ENCODE measurements around the gene IGFBP3.
"Not testable (repeated sequence)": the region's sequence is repeated elsewhere in the genome, so short reads cannot be mapped to it uniquely, and the experiment has no call there.

IGFBP3 gene

DNA sequence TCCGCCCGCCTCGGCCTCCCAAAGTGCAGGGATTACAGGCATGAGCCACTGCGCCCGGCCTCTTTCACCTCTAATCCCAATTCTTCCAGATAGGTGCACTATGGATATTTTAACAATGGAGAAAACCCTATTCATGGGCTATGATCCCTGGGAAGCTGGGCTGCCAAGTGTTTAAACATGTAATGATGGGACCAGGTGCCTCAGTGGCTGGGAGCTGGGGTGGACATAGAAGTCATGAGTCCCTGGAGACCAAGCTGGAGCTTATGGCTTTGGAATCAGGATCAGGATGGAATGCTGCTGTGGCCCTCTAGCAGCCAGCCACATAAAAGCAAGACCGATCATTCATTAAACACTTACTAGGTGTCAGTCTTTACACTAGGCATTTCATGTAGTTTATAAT is 41.8 kb upstream of the IGFBP3 start:
- Histone ChIP-seq H3K27me3 (ENCODE audit: insufficient read depth, low read length) (no peaks in the 10 kb centered on the region), H2AFZ (ENCODE audit: low read length) (no peak overlapping the region), H3K9me3 (ENCODE audit: low read length) (no peaks in the 10 kb centered on the region), H3K4me1 (ENCODE audit: insufficient read depth, low read length, severe bottlenecking) (no peaks in the 10 kb centered on the region), H4K20me1 (ENCODE audit: insufficient read depth, low read length) (no peaks in the 10 kb centered on the region), H3K9ac (ENCODE audit: low read length) (no peak overlapping the region), H3K4me2 (ENCODE audit: low read length) (no peak overlapping the region), H3K36me3 (ENCODE audit: insufficient read depth, low read length) (no peaks in the 10 kb centered on the region), H3K9me2 (ENCODE audit: low read depth, low read length) (no peaks in the 10 kb centered on the region), H3F3A (ENCODE audit: insufficient read depth, low read length) (no peaks in the 10 kb centered on the region), H3K27ac (ENCODE audit: low read depth, low read length, poor library complexity, severe bottlenecking) (no peak overlapping the region), H3K79me2 (ENCODE audit: insufficient read depth, low read length) (no peaks in the 10 kb centered on the region), H3K4me3 (ENCODE audit: low read depth, low read length, poor library complexity, severe bottlenecking) (no peak overlapping the region)
- TF ChIP-seq EZH2 (IDR thresholded peaks at IDR 0.05; ENCODE audit: borderline replicate concordance, low read length): no peak
- TF ChIP-seq, protein P1, sequence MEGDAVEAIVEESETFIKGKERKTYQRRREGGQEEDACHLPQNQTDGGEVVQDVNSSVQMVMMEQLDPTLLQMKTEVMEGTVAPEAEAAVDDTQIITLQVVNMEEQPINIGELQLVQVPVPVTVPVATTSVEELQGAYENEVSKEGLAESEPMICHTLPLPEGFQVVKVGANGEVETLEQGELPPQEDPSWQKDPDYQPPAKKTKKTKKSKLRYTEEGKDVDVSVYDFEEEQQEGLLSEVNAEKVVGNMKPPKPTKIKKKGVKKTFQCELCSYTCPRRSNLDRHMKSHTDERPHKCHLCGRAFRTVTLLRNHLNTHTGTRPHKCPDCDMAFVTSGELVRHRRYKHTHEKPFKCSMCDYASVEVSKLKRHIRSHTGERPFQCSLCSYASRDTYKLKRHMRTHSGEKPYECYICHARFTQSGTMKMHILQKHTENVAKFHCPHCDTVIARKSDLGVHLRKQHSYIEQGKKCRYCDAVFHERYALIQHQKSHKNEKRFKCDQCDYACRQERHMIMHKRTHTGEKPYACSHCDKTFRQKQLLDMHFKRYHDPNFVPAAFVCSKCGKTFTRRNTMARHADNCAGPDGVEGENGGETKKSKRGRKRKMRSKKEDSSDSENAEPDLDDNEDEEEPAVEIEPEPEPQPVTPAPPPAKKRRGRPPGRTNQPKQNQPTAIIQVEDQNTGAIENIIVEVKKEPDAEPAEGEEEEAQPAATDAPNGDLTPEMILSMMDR (IDR thresholded peaks at IDR 0.05; ENCODE audit: low read length): no peak

DNA sequence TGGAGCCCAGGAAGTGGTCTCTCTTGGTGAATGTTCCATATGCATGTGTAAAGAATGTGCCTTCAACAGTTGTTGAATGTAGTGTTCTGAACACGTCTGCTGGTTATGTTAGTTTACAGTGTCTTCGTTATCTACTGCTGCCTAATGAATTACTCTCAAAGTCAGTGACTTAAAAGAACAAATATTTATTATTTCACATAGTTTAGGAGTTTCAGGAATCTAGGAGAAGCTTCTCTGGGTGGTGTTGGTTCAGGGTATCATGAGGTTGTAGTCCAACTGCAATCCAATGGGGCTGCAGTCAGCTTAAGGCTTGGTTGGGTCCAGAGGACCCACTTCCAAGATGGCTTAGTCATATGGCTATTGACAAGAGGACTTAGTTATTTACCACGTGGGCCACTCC is 36.6 kb upstream of the IGFBP3 start:
- Histone ChIP-seq H4K20me1 (ENCODE audit: insufficient read depth, low read length) (no peaks in the 10 kb centered on the region), H3K9me3 (ENCODE audit: low read length) (0 out of 2 replicates have a peak, but pooled peaks cover 3% of the 10 kb centered on the region), H3F3A (ENCODE audit: insufficient read depth, low read length) (no peaks in the 10 kb centered on the region), H3K9ac (ENCODE audit: low read length) (no peak overlapping the region), H3K36me3 (ENCODE audit: insufficient read depth, low read length) (no peaks in the 10 kb centered on the region), H2AFZ (ENCODE audit: low read length) (no peak overlapping the region), H3K27me3 (ENCODE audit: insufficient read depth, low read length) (0 out of 2 replicates have a peak, but pooled peaks cover 4% of the 10 kb centered on the region), H3K27ac (ENCODE audit: low read depth, low read length, poor library complexity, severe bottlenecking) (no peak overlapping the region), H3K4me2 (ENCODE audit: low read length) (no peak overlapping the region), H3K4me1 (ENCODE audit: insufficient read depth, low read length, severe bottlenecking) (no peaks in the 10 kb centered on the region), H3K79me2 (ENCODE audit: insufficient read depth, low read length) (no peaks in the 10 kb centered on the region), H3K4me3 (ENCODE audit: low read depth, low read length, poor library complexity, severe bottlenecking) (no peak overlapping the region), H3K9me2 (ENCODE audit: low read depth, low read length) (no peaks in the 10 kb centered on the region)
- TF ChIP-seq, protein P1 (IDR thresholded peaks at IDR 0.05; ENCODE audit: low read length): no peak
- no peak for TF ChIP-seq EZH2 (IDR thresholded peaks at IDR 0.05; ENCODE audit: borderline replicate concordance, low read length)

DNA sequence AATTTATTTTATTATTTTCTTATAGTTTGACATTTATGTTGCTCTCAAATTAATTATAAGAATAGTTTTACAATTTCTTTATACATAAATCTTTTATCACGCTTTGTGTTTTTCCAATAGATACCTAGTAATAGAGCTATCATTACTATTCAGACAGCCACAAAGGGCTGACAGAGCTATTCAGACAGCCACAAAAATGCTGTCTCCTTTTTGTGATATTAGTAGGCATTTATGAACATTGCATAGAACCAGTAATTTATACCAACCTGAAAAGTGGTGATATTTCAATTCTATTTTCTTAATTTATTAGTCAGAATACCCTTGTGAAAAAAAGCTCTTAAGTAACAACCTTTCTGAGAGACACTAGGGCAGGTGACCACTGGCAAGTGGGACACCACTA is 34.2 kb upstream of the IGFBP3 start:
- H3K4me3 ChIP-seq (ENCODE audit: low read depth, low read length, poor library complexity, severe bottlenecking): no peak overlapping the region
- no peak for TF ChIP-seq EZH2 (IDR thresholded peaks at IDR 0.05; ENCODE audit: borderline replicate concordance, low read length)
- TF ChIP-seq, protein P1 (IDR thresholded peaks at IDR 0.05; ENCODE audit: low read length): no peak
- no peak overlapping the region for H3K4me2 ChIP-seq (ENCODE audit: low read length)
- H3K36me3 ChIP-seq (ENCODE audit: insufficient read depth, low read length): no peaks in the 10 kb centered on the region
- no peaks in the 10 kb centered on the region for H3F3A ChIP-seq (ENCODE audit: insufficient read depth, low read length)
- H4K20me1 ChIP-seq (ENCODE audit: insufficient read depth, low read length): no peaks in the 10 kb centered on the region
- H3K9me3 ChIP-seq (ENCODE audit: low read length): 0 out of 2 replicates have a peak, but pooled peaks cover 3% of the 10 kb centered on the region
- H2AFZ ChIP-seq (ENCODE audit: low read length): no peak overlapping the region
- no peaks in the 10 kb centered on the region for H3K79me2 ChIP-seq (ENCODE audit: insufficient read depth, low read length)
- no peak overlapping the region for H3K27ac ChIP-seq (ENCODE audit: low read depth, low read length, poor library complexity, severe bottlenecking)
- H3K9me2 ChIP-seq (ENCODE audit: low read depth, low read length): no peaks in the 10 kb centered on the region
- no peak overlapping the region for H3K9ac ChIP-seq (ENCODE audit: low read length)
- no peaks in the 10 kb centered on the region for H3K4me1 ChIP-seq (ENCODE audit: insufficient read depth, low read length, severe bottlenecking)
- H3K27me3 ChIP-seq (ENCODE audit: insufficient read depth, low read length): 0 out of 2 replicates have a peak, but pooled peaks cover 4% of the 10 kb centered on the region

DNA sequence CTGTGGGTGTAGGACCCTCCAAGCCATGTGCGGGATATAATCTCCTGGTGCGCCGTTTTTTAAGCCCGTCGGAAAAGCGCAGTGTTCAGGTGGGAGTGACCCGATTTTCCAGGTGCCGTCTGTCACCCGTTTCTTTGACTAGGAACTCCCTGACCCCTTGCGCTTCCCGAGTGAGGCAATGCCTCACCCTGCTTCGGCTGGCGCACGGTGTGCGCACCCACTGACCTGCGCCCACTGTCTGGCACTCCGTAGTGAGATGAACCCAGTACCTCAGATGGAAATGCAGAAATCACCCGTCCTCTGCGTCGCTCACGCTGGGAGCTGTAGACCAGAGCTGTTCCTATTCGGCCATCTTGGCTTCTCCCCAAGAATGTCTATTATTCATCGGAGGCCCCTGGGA is 32.0 kb upstream of the IGFBP3 start:
- not testable (repeated sequence) for H3K27ac ChIP-seq (ENCODE audit: low read depth, low read length, poor library complexity, severe bottlenecking); H4K20me1 ChIP-seq (ENCODE audit: insufficient read depth, low read length); H3K36me3 ChIP-seq (ENCODE audit: insufficient read depth, low read length); H3K27me3 ChIP-seq (ENCODE audit: insufficient read depth, low read length); H3K4me2 ChIP-seq (ENCODE audit: low read length); H3K79me2 ChIP-seq (ENCODE audit: insufficient read depth, low read length); H3F3A ChIP-seq (ENCODE audit: insufficient read depth, low read length); H2AFZ ChIP-seq (ENCODE audit: low read length); H3K9me2 ChIP-seq (ENCODE audit: low read depth, low read length); H3K9me3 ChIP-seq (ENCODE audit: low read length); H3K4me3 ChIP-seq (ENCODE audit: low read depth, low read length, poor library complexity, severe bottlenecking); H3K4me1 ChIP-seq (ENCODE audit: insufficient read depth, low read length, severe bottlenecking); H3K9ac ChIP-seq (ENCODE audit: low read length)
